ENCODE data around the gene EIF5. TPM values are rescaled to one million over a fixed set of nuclear protein-coding genes. Genes with fewer than 3 reads are reported as not detected.

Gene EIF5
- polyA plus RNA-seq, 3 donors, result 162 to 191 (median 163) TPM

GRCh38 chr14:103343905-103344797 lies 10.1 kb downstream of the EIF5 start:
- Histone ChIP-seq H3K4me3 (replicated peaks in 1 of 3; ENCODE audit: low read depth in 2 of 3, low read length in 3 of 3) (no peak overlapping the region), H3K79me2 (ENCODE audit: insufficient read depth, low read length) (peaks cover 23% of the 10 kb centered on the region), H2AFZ (ENCODE audit: insufficient read depth, low read depth, low read length, poor library complexity, severe bottlenecking) (no peak overlapping the region), H3K4me2 (replicated peaks; ENCODE audit: extremely low read depth, low read length, poor library complexity, severe bottlenecking) (no peak overlapping the region), H3K27me3 (ENCODE audit: control insufficient read depth in 2 of 2, insufficient read depth in 2 of 2, low read length in 2 of 2) (no peaks in the 10 kb centered on the region), H3K9ac (ENCODE audit: insufficient read depth, low read length, poor library complexity, severe bottlenecking) (no peak overlapping the region), H3K4me1 (ENCODE audit: control insufficient read depth in 1 of 2, insufficient read depth in 2 of 2, low read length in 2 of 2) (no peaks in the 10 kb centered on the region), H4K20me1 (ENCODE audit: insufficient read depth, low read length) (peaks cover 62% of the 10 kb centered on the region), H3K36me3 (replicated peaks in 1 of 2; ENCODE audit: control insufficient read depth in 1 of 2, insufficient read depth in 2 of 2, low read length in 2 of 2) (peaks cover 56 to 58% of the 10 kb centered on the region in 2 donors), H3K27ac (ENCODE audit: low read depth in 1 of 2, low read length in 2 of 2) (no peak overlapping the region), H3K9me3 (replicated peaks in 1 of 2; ENCODE audit: control insufficient read depth in 1 of 2, insufficient read depth in 1 of 2, low read length in 2 of 2) (no peaks in the 10 kb centered on the region)
- TF ChIP-seq CTCF (IDR thresholded peaks at IDR 0.05), result no peak
- Mint-ChIP-seq H3K9me3 (no peaks in the 10 kb centered on the region), H3K36me3 (peaks cover 51 to 58% of the 10 kb centered on the region in 2 donors), H3K4me3 (no peak overlapping the region), H3K27ac (peak overlapping the region in 3 of 7 donors; percentile 24 to 74 (median 50)), H3K27me3 (ENCODE audit: low read depth in 3 of 3) (no peaks in the 10 kb centered on the region), H3K4me1 (no peaks in the 10 kb centered on the region)
- WGBS (ENCODE audit: insufficient coverage), result 95% methylated on average over 3 of the region's 5 CpGs
- intact Hi-C loops (cut with micrococcal nuclease), result no loop called here
- no peak for DNase-seq

GRCh38 chr14:103346286-103346685 lies 12.2 kb downstream of the EIF5 start:
- no peak overlapping the region for H3K4me2 ChIP-seq (replicated peaks; ENCODE audit: extremely low read depth, low read length, poor library complexity, severe bottlenecking)
- DNase-seq, result no peak
- H3K36me3 ChIP-seq (replicated peaks in 1 of 2; ENCODE audit: control insufficient read depth in 1 of 2, insufficient read depth in 2 of 2, low read length in 2 of 2), result peaks cover 35 to 37% of the 10 kb centered on the region in 2 donors
- peak overlapping the region in 4 of 7 donors; percentile 30 to 45 (median 32) for H3K27ac Mint-ChIP-seq
- peaks cover 41% of the 10 kb centered on the region for H4K20me1 ChIP-seq (ENCODE audit: insufficient read depth, low read length)
- intact Hi-C loops (cut with micrococcal nuclease), result loop anchor here (5.0 kb wide), 2 partner anchors 36 to 41 kb away; partner anchors contain the start of gene MARK3 (in 1 of the 2)
- H3K27ac ChIP-seq (ENCODE audit: low read depth in 1 of 2, low read length in 2 of 2), result no peak overlapping the region
- peaks cover 0 to 2% (median 0%) of the 10 kb centered on the region in 7 donors for H3K9me3 Mint-ChIP-seq
- peaks cover 0 to 2% (median 0%) of the 10 kb centered on the region in 3 donors for H3K27me3 Mint-ChIP-seq (ENCODE audit: low read depth in 3 of 3)
- no peak overlapping the region for H3K4me3 ChIP-seq (replicated peaks in 1 of 3; ENCODE audit: low read depth in 2 of 3, low read length in 3 of 3)
- H3K36me3 Mint-ChIP-seq, result peaks cover 32 to 36% of the 10 kb centered on the region in 2 donors
- no peak overlapping the region for H2AFZ ChIP-seq (ENCODE audit: insufficient read depth, low read depth, low read length, poor library complexity, severe bottlenecking)
- H3K4me1 Mint-ChIP-seq, result no peaks in the 10 kb centered on the region
- no peaks in the 10 kb centered on the region for H3K27me3 ChIP-seq (ENCODE audit: control insufficient read depth in 2 of 2, insufficient read depth in 2 of 2, low read length in 2 of 2)
- TF ChIP-seq CTCF (IDR thresholded peaks at IDR 0.05), result no peak
- H3K4me3 Mint-ChIP-seq, result no peak overlapping the region
- WGBS (ENCODE audit: insufficient coverage), result 90% methylated on average over 2 of the region's 3 CpGs
- H3K9me3 ChIP-seq (replicated peaks in 1 of 2; ENCODE audit: control insufficient read depth in 1 of 2, insufficient read depth in 1 of 2, low read length in 2 of 2), result no peaks in the 10 kb centered on the region
- H3K79me2 ChIP-seq (ENCODE audit: insufficient read depth, low read length), result peaks cover 4% of the 10 kb centered on the region
- no peak overlapping the region for H3K9ac ChIP-seq (ENCODE audit: insufficient read depth, low read length, poor library complexity, severe bottlenecking)
- no peaks in the 10 kb centered on the region for H3K4me1 ChIP-seq (ENCODE audit: control insufficient read depth in 1 of 2, insufficient read depth in 2 of 2, low read length in 2 of 2)

Measured in CD14-positive monocyte (primary cell).